Stimulated activated CD4-positive, alpha-beta T cell treated with anti-CD3 and anti-CD28 coated beads, Interleukin-15, amount 100 ng/mL, for 1 hour (primary cell): ENCODE data around the gene GPR135.

Experiments
- DNase-seq, 2 donors: peaks; one replicate each; pipeline ENCODE4 v3.0.0-alpha.2; 2020; ENCODE audit warnings: low read depth in 1 of 2, low spot score in 1 of 2

The GPR135 gene

DNA sequence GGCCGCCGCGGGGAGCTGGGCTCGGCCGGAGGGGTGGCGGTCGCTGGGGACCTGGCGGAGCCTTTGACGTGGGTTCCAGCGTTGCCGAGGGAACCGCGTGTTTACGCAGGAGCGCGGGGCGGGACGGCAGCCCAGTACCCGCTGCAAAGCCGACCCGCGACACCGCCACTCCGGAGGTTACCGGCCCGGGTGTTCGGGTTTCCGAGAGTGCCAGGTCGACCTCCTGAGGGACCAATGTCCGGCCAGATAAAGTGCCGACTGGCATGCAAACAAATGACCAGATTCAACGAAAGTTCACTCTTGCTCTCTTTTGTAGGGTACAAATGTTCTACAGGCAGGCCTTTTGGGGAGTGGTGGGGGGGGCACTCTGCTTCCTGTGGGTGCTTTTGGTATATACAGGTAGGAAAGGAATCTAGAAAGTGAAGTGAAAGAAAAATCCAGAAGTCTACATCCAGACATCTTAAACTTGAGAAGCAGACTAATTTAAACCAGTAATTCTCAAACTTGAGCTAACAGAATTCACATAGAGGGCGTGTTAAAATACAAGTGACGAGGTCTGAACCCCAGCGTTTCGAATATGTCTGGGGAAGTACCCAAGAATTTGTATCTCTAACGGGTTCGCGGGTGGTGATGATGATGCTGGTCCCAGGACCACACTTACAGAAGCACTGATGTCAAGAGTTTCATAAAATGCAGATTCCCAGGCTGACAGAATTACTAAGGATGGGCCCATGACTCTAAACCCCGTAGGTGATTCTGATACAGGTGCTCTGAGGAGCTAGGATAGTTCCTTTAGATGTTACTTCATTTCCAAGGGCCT, at the start of gene GPR135:
GPR135 (minus strand) TSS at position 65 of the 820 bp plus-strand sequence. CDS start 154 bp downstream, outside the sequence.
- peak in 1 of 2 donors; percentile 6 for DNase-seq

DNA sequence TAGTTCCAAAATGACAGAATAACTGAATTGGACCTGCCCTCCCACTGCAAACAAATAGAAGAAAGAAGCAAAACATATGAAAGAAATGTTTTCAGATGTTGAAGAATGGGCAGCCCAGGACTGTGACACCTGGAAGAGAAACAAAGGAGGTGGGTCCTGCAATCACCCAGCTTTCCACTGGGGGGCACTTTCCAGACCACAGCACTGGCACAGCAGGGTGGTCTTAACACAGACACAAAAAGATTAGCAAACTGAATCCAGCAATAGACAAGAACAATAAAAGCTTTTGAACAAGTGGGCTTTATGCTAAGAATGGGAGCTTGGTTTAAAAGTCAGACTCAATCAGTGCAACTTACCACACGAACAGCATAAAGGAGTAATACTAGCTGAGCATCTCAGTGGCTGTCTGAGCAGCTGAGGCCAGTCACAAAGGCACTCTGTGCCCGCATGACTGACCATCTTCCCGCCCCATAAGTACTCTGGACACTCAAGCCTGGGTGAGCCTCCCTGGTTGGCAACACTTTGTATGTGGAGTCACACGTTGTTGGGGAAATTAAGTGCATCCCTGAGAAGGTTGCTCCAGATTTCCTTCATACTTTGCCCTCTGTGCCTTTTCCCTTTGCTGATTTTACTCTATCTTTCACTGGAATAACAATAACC, 46.9 kb upstream of the GPR135 start:
- no peak for DNase-seq

GRCh38 chr14:59510966-59511365, 45.8 kb upstream of the GPR135 start:
- DNase-seq: no peak

GRCh38 chr14:59510001-59510400, 44.8 kb upstream of the GPR135 start:
- no peak for DNase-seq

DNA sequence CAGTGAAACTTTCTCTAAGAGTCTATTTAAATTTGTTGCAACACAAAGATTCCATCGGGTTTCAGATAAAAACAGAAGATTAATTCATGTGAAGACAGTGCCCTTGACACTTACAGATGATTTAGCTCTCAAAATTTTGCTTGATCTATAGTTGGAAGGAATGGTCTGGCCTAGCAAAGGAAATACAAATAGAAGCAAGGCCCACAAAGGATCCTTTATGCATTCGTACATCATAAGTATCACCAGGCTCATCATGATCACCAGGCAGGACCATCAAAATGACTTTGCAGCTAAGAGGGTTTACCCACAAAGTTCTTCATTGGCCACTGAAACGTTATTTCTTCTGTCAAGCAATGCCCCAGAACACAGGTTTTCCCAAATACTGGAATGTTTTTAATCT, 43.9 kb upstream of the GPR135 start:
- no peak for DNase-seq

- DNase-seq: no peak
Observed at GRCh38 chr14:59507752-59508103, 42.5 kb upstream of the GPR135 start.

GRCh38 chr14:59507063-59507751, 42.0 kb upstream of the GPR135 start:
- DNase-seq: peak in 1 of 2 donors; percentile 18

DNA sequence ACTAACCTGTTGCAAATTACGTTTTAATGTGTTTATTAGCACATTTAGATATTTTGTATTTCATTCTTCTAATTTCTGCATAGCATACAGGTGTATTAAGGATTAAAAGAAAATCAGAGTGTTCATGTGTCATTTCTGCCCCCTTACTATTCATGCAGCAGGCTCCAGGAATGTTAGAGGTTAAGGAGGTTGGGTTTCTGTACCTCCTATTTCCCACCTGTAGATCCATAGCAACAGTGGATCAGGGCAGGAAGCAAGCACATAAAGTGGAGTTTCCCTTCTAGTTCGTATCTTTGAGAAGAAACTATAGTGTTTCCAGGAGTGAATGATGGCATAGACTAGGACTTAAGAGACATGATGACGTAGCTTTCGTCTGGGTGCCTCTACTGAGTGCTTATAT, 38.1 kb upstream of the GPR135 start:
- DNase-seq: no peak

- DNase-seq: no peak
Observed at GRCh38 chr14:59500732-59501131, 35.6 kb upstream of the GPR135 start.

GRCh38 chr14:59492384-59492783, 27.2 kb upstream of the GPR135 start:
- no peak for DNase-seq

- no peak for DNase-seq
Observed at GRCh38 chr14:59490756-59491155, 25.6 kb upstream of the GPR135 start.

DNA sequence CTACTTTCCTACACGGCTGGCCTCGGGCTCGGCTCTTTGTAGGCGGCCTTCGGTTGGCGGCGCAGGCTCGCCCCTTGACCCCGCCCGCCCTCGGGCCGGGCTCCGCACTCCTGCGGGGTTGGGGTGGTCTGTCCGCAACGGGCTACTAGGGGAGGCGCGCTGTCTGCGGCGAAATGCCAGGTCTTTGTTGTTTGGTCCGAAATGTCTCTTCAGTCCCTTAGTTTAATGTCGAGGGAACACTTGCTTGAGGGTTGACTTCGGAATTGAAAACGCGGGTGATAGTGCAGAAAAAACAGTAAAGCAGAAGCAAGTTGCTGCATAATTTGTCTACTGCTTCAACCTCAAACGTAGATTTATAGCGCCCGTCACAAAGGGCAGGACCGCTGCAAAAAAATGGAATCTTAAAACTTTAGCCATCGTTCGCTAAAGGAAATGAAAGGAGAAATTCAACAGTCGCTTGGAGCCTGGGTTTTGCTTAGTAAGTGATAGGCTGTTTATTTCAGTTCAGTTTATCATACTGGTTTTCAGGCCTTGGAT, 19.5 kb upstream of the GPR135 start:
- DNase-seq: no peak

DNA sequence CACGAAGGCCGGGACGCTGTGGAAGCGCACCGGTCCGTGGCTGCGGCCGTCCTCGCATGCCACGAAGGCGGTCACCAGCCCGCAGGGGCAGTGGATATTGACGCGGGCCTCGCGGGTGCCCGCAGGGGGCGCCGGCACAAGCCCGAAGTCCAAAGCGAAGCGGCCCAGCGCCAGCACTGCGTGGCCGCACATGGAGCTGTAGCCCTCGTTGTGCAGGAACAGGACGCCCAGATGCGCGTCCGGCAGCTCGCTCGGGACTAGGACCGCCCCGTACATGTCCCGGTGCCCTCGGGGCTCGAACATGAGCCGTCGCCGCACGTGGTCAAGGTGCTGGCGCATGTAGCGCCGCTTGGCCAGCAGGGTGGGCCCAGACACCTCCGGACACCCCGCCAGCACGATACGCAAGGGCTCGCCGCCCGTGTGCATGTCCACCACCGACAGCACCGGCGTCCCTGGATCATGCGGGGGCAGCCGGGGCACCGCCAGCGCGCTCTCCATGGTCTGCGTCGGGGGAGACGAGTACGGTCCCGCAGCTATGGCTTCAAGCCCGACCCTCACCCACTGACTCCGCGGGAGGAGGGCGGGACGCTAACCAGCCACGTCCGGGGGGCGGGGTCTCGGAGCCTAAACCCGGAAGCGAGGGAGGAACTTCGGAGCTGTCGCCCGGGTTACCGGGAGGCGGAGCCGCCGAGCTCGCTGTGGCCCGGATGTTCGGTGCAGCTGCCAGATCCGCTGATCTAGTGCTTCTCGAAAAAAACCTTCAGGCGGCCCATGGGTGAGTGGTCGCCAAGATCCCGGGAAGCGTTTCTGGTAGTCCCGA, 18.8 kb upstream of the GPR135 start, which contains the start of the genes JKAMP and L3HYPDH:
JKAMP (plus strand) TSS at position 699 of the 820 bp plus-strand sequence; CDS start at position 772, 73 bp downstream.
L3HYPDH (minus strand) TSS at position 590 of the 820 bp plus-strand sequence; CDS start at position 498, 92 bp downstream.
- peak; percentile 92 to 98 for DNase-seq

- DNase-seq: no peak
Observed at GRCh38 chr14:59483363-59483762, 18.2 kb upstream of the GPR135 start.

DNA sequence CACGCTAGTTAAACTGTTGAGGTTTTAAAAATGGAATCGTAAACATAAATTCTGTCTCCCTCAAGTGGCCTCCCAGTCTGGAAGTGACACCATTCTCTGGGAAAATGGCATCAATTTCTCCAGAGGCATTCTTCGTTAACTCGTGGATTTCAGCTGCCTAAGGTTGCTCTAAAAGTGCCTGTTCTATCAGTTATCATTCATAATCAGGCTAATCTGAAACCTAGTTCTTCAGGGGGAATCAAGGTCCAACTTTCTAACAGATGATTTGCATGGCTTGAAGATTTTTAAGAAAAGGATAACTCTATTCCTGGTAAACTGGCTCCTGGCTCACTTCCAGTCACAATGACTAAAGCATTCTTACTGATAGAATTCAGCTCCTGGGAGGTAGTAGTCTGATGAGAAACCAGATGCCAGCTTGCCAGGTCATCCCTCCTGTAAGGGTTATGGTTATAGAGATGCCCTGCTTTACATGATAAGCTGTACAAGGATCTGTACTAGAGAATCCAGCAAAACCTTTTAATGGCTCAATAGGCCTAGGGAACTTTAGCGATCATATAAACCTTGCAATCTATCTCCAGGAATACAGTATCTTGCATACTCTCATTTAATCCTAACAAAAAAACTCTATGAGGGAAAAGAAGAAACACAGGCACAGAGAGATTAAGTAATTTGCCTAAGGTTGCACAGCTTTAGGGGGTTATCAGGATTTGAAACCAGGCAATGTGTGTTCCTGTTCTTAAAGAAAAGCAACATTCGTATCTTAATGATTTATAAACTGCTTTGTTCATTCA, 17.6 kb upstream of the GPR135 start:
- DNase-seq: no peak

DNA sequence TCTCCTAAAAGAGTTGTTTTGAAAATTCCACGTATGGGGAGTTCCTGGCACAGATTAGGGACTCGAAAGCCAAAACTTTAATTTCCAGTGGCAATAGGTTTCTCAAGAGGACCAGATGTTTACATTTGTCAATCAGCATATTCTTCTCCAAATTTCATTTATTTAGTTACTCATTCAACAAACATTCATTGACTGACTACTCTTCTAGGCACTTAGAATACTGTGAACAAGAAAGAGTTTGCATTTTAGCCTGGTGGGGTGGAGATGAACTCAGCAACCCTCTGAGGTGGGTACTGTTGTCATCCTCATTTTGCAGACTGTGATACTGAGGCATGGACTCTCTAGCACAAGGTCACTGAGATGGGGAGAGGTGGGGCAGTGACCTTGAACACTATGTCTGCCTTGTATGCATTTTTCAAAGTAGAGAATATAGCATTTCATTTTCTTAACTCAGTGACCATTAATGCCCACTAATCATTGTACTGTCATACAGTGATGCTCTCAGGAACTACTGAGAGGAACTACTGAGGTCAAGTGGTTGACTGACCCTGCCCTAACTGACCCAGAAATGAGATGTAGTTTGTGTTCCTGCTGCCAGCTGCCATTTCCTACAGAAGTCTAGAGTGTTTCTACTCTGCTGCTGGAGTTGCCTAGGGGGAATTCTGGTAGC, 16.8 kb upstream of the GPR135 start:
- DNase-seq: no peak

GRCh38 chr14:59481407-59481806, 16.2 kb upstream of the GPR135 start:
- DNase-seq: no peak

- no peak for DNase-seq
Observed at GRCh38 chr14:59480166-59480565, 15.0 kb upstream of the GPR135 start.

GRCh38 chr14:59478540-59478939, 13.4 kb upstream of the GPR135 start:
- no peak for DNase-seq
